ENCODE measurements around the gene NFIX. TPM values are rescaled to one million over a fixed set of nuclear protein-coding genes. Genes with fewer than 3 reads are reported as not detected.

NFIX gene
- total RNA-seq, 4 donors from 2014 or later: 126 to 223 (median 176) TPM

GRCh38 chr19:13138916-13139198 is 143.6 kb downstream of the NFIX start:
- Histone ChIP-seq H3K27ac (no peak overlapping the region), H3K9me3 (no peaks in the 10 kb centered on the region), H3K4me3 (no peak overlapping the region), H3K4me1 (no peaks in the 10 kb centered on the region), H3K27me3 (no peaks in the 10 kb centered on the region), H3K36me3 (peaks cover 55% of the 10 kb centered on the region)
- 78% methylated on average over 10 of the region's 10 CpGs for WGBS
- no peak for DNase-seq (ENCODE audit: low spot score in 2 of 2)
- no peak for TF ChIP-seq CTCF (IDR thresholded peaks at IDR 0.05)
- TF ChIP-seq POLR2AphosphoS5 (IDR thresholded peaks at IDR 0.05): no peak
- TF ChIP-seq EP300 (IDR thresholded peaks at IDR 0.05): no peak
- no peak for TF ChIP-seq POLR2A (IDR thresholded peaks at IDR 0.05)

GRCh38 chr19:13139633-13140311 is 144.5 kb downstream of the NFIX start:
- WGBS: 77% methylated on average over 9 of the region's 11 CpGs
- DNase-seq (ENCODE audit: low spot score in 2 of 2): no peak
- TF ChIP-seq CTCF (IDR thresholded peaks at IDR 0.05) (no peak), EP300 (IDR thresholded peaks at IDR 0.05) (no peak), POLR2A (IDR thresholded peaks at IDR 0.05) (no peak), POLR2AphosphoS5 (IDR thresholded peaks at IDR 0.05) (no peak)
- Histone ChIP-seq H3K4me3 (no peak overlapping the region), H3K36me3 (peaks cover 62% of the 10 kb centered on the region), H3K27me3 (no peaks in the 10 kb centered on the region), H3K9me3 (no peaks in the 10 kb centered on the region), H3K4me1 (no peaks in the 10 kb centered on the region), H3K27ac (no peak overlapping the region)

- Histone ChIP-seq H3K36me3 (peaks cover 19% of the 10 kb centered on the region), H3K27ac (no peak overlapping the region), H3K27me3 (no peaks in the 10 kb centered on the region), H3K4me3 (no peak overlapping the region), H3K9me3 (no peaks in the 10 kb centered on the region), H3K4me1 (peaks cover 19% of the 10 kb centered on the region)
- DNase-seq (ENCODE audit: low spot score in 2 of 2): no peak
- no peak for TF ChIP-seq POLR2AphosphoS5 (IDR thresholded peaks at IDR 0.05)
- TF ChIP-seq EP300 (IDR thresholded peaks at IDR 0.05): no peak
- TF ChIP-seq POLR2A (IDR thresholded peaks at IDR 0.05): no peak
- TF ChIP-seq CTCF (IDR thresholded peaks at IDR 0.05): no peak
- 73% methylated on average over 14 of the region's 16 CpGs for WGBS
Measured at GRCh38 chr19:13146763-13147563, 151.7 kb downstream of the NFIX start.

Other genes with a start within 250 kb of the NFIX start
- 10 to 100 TPM; 18.2 to 62.0 (median 46.8) TPM for gene BEST2, start 243.7 kb upstream of the NFIX start, total RNA-seq
- gene HOOK2, start 219.9 kb upstream of the NFIX start, total RNA-seq: 100 to 1,000 TPM in 2 of 4 donors, 10 to 100 TPM in 2; 55.1 to 227 (median 83.6) TPM
- gene JUNB, start 204.0 kb upstream of the NFIX start, total RNA-seq: 1,000 to 10,000 TPM in 3 of 4 donors, 100 to 1,000 TPM in 1; 687 to 2,027 (median 1,088) TPM
- gene PRDX2, start 193.7 kb upstream of the NFIX start, total RNA-seq: 100 to 1,000 TPM; 270 to 579 (median 540) TPM
- 1 to 10 TPM in 1 of 4 donors, not detected in 3; 1.6 TPM for gene THSD8, start 193.4 kb upstream of the NFIX start, total RNA-seq
- 10 to 100 TPM; 12.3 to 15.4 (median 14.0) TPM for gene RNASEH2A, start 188.9 kb upstream of the NFIX start, total RNA-seq
- gene RTBDN, start 160.9 kb upstream of the NFIX start, total RNA-seq: not detected
- gene MAST1, start 157.0 kb upstream of the NFIX start, total RNA-seq: 1 to 10 TPM; 2.7 to 5.3 (median 3.7) TPM
- 10 to 100 TPM; 20.6 to 38.3 (median 31.1) TPM for gene DNASE2, start 114.0 kb upstream of the NFIX start, total RNA-seq
- gene KLF1, start 108.3 kb upstream of the NFIX start, total RNA-seq: not detected
- gene GCDH, start 104.3 kb upstream of the NFIX start, total RNA-seq: 10 to 100 TPM; 28.5 to 33.0 (median 31.9) TPM
- gene SYCE2, start 76.2 kb upstream of the NFIX start, total RNA-seq: under 1 TPM in 1 of 4 donors, not detected in 3; 0.89 TPM
- 10 to 100 TPM; 49.0 to 60.6 (median 50.9) TPM for gene FARSA, start 61.8 kb upstream of the NFIX start, total RNA-seq
- 100 to 1,000 TPM; 131 to 285 (median 237) TPM for gene CALR, start 56.9 kb upstream of the NFIX start, total RNA-seq
- gene RAD23A, start 49.6 kb upstream of the NFIX start, total RNA-seq: 100 to 1,000 TPM in 3 of 4 donors, 10 to 100 TPM in 1; 95.4 to 120 (median 109) TPM
- gene GADD45GIP1, start 38.3 kb upstream of the NFIX start, total RNA-seq: 10 to 100 TPM; 20.4 to 31.0 (median 24.8) TPM
- gene DAND5, start 25.9 kb upstream of the NFIX start, total RNA-seq: not detected
- 1 to 10 TPM; 1.5 to 2.7 (median 2.2) TPM for gene LYL1, start 107.4 kb downstream of the NFIX start, total RNA-seq
- gene TRMT1, start 121.3 kb downstream of the NFIX start, total RNA-seq: 10 to 100 TPM; 35.1 to 46.2 (median 40.6) TPM
- gene NACC1, start 122.8 kb downstream of the NFIX start, total RNA-seq: 10 to 100 TPM; 13.4 to 47.6 (median 35.3) TPM
- gene STX10, start 154.9 kb downstream of the NFIX start, total RNA-seq: 100 to 1,000 TPM in 1 of 4 donors, 10 to 100 TPM in 3; 71.9 to 110 (median 82.2) TPM
- 100 to 1,000 TPM; 154 to 377 (median 214) TPM for gene IER2, start 154.9 kb downstream of the NFIX start, total RNA-seq